Esophagus muscularis mucosa (tissue), 3 donors: Measurements from ENCODE around the gene PLCG2.

Source experiments
- CTCF ChIP-seq, 3 experiments: fragments of 200-600 bp in 2 of 3; fragments of 450-650 bp in 1 of 3; sonication (generic) in 2 of 3; IDR thresholded peaks; one replicate each; pipeline ENCODE4 v1.5.1; 2017 to 2019; ENCODE audit warnings: antibody characterized with exemption in 3 of 3, mild to moderate bottlenecking in 2 of 3, moderate library complexity in 1 of 3
- POLR2A ChIP-seq: fragments of 450-650 bp; IDR thresholded peaks from one replicate; pipeline ENCODE4 v1.6.1; 2017; ENCODE audit warnings: antibody characterized with exemption, moderate library complexity, mild to moderate bottlenecking, low read depth

- TF ChIP-seq POLR2A (no peak), CTCF (IDR thresholded peaks at IDR 0.05) (no peak)
Measured at GRCh38 chr16:81883235-81883634, 104.1 kb downstream of the PLCG2 start.
